Measurements from ENCODE around the gene CARNS1. TPM values are rescaled to one million over a fixed set of nuclear protein-coding genes. Genes with fewer than 3 reads are reported as not detected.

Gene CARNS1
- polyA plus RNA-seq, 1 donor from 2014 or later, result not detected

DNA sequence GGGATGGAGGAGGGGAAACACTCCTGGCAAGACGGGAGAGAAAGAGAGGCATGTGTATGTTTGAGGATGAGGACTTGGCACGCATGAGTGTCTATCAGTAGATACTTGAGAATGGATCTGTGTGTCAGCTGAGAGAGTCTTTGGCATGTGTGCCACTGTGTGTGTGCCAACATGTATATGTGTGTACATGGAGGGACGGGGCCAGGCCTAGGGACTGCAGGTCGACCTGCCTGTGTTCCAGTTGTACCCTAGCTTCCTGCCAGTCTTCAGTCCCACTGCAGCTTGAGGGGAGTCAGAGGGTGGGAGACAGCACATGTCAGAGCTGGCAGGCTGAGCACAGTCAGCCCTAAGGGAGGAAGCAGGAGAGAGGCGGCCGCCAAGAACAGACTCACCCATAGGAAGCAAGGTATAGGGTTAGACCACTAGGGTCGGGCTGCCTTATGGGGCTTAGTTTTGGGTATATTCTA is 47.7 kb upstream of the CARNS1 start:
- Histone ChIP-seq H3K27ac (ENCODE audit: low read length) (no peak overlapping the region), H3K79me2 (replicated peaks; ENCODE audit: insufficient read depth, low read length) (no peaks in the 10 kb centered on the region)

DNA sequence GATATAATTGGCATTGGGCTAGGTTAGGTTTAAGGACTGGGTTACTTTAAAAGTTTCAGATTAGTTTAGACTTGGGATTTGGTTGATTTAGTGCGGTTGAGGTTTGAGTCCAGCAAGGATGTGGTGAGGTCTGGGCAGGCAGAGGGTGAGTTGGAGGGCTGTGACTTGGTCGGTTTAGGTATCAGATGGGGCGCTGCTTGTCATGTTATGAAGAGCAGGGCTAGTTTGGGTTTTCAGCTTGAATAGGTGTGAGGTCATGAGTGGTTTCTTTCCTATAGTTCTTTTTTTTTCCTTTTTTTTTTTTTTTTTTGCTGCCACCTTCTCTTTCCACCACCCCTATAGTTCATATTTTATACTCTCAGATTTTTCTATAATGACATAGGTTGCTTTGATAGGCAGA is 46.9 kb upstream of the CARNS1 start:
- no peak for TF ChIP-seq RAD21 (conservative IDR thresholded peaks at IDR 0.05)
- TF ChIP-seq SMC3 (conservative IDR thresholded peaks at IDR 0.05; ENCODE audit: poor library complexity), result no peak
- no peak for TF ChIP-seq POLR2AphosphoS5 (IDR thresholded peaks at IDR 0.05)
- TF ChIP-seq EP300 (conservative IDR thresholded peaks at IDR 0.05; ENCODE audit: poor library complexity, severe bottlenecking), result no peak
- TF ChIP-seq, protein P1, sequence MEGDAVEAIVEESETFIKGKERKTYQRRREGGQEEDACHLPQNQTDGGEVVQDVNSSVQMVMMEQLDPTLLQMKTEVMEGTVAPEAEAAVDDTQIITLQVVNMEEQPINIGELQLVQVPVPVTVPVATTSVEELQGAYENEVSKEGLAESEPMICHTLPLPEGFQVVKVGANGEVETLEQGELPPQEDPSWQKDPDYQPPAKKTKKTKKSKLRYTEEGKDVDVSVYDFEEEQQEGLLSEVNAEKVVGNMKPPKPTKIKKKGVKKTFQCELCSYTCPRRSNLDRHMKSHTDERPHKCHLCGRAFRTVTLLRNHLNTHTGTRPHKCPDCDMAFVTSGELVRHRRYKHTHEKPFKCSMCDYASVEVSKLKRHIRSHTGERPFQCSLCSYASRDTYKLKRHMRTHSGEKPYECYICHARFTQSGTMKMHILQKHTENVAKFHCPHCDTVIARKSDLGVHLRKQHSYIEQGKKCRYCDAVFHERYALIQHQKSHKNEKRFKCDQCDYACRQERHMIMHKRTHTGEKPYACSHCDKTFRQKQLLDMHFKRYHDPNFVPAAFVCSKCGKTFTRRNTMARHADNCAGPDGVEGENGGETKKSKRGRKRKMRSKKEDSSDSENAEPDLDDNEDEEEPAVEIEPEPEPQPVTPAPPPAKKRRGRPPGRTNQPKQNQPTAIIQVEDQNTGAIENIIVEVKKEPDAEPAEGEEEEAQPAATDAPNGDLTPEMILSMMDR (IDR thresholded peaks at IDR 0.05; ENCODE audit: poor library complexity, severe bottlenecking), result no peak
- TF ChIP-seq MXI1 (conservative IDR thresholded peaks at IDR 0.05; ENCODE audit: poor library complexity, severe bottlenecking), result no peak
- TF ChIP-seq, protein P2, sequence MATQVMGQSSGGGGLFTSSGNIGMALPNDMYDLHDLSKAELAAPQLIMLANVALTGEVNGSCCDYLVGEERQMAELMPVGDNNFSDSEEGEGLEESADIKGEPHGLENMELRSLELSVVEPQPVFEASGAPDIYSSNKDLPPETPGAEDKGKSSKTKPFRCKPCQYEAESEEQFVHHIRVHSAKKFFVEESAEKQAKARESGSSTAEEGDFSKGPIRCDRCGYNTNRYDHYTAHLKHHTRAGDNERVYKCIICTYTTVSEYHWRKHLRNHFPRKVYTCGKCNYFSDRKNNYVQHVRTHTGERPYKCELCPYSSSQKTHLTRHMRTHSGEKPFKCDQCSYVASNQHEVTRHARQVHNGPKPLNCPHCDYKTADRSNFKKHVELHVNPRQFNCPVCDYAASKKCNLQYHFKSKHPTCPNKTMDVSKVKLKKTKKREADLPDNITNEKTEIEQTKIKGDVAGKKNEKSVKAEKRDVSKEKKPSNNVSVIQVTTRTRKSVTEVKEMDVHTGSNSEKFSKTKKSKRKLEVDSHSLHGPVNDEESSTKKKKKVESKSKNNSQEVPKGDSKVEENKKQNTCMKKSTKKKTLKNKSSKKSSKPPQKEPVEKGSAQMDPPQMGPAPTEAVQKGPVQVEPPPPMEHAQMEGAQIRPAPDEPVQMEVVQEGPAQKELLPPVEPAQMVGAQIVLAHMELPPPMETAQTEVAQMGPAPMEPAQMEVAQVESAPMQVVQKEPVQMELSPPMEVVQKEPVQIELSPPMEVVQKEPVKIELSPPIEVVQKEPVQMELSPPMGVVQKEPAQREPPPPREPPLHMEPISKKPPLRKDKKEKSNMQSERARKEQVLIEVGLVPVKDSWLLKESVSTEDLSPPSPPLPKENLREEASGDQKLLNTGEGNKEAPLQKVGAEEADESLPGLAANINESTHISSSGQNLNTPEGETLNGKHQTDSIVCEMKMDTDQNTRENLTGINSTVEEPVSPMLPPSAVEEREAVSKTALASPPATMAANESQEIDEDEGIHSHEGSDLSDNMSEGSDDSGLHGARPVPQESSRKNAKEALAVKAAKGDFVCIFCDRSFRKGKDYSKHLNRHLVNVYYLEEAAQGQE (IDR thresholded peaks at IDR 0.05; ENCODE audit: borderline replicate concordance), result no peak
- TF ChIP-seq EZH2 (IDR thresholded peaks at IDR 0.05; ENCODE audit: borderline replicate concordance, insufficient read depth, low read length, poor library complexity, severe bottlenecking), result no peak
- no peak for TF ChIP-seq TAF1 (IDR thresholded peaks at IDR 0.05; ENCODE audit: low read depth)
- Histone ChIP-seq H3K9me3 (ENCODE audit: low read length) (no peaks in the 10 kb centered on the region), H2AFZ (ENCODE audit: low read depth, low read length) (no peak overlapping the region), H3K4me3 (ENCODE audit: low read length) (no peak overlapping the region), H3K36me3 (ENCODE audit: insufficient read depth, low read length) (no peaks in the 10 kb centered on the region), H3K79me2 (replicated peaks; ENCODE audit: insufficient read depth, low read length) (no peaks in the 10 kb centered on the region), H3K9ac (ENCODE audit: low read length) (no peak overlapping the region), H3K9me2 (ENCODE audit: insufficient read depth, low read length) (no peaks in the 10 kb centered on the region), H3K27ac (ENCODE audit: low read length) (no peak overlapping the region), H3F3A (ENCODE audit: insufficient read depth, low read length, poor library complexity, severe bottlenecking) (no peaks in the 10 kb centered on the region), H4K20me1 (ENCODE audit: insufficient read depth) (no peaks in the 10 kb centered on the region), H3K4me2 (ENCODE audit: low read length) (no peak overlapping the region), H3K27me3 (ENCODE audit: insufficient read depth, low read depth, low read length) (peaks cover 16% of the 10 kb centered on the region)

More for the DNA sequence above, 47.7 kb upstream of the CARNS1 start:
- Histone ChIP-seq H3K9ac (ENCODE audit: low read length) (no peak overlapping the region), H3K27me3 (ENCODE audit: insufficient read depth, low read depth, low read length) (peaks cover 9% of the 10 kb centered on the region), H2AFZ (ENCODE audit: low read depth, low read length) (no peak overlapping the region), H3K4me3 (ENCODE audit: low read length) (no peak overlapping the region), H3K36me3 (ENCODE audit: insufficient read depth, low read length) (no peaks in the 10 kb centered on the region), H3K4me2 (ENCODE audit: low read length) (no peak overlapping the region), H4K20me1 (ENCODE audit: insufficient read depth) (no peaks in the 10 kb centered on the region), H3K9me2 (ENCODE audit: insufficient read depth, low read length) (no peaks in the 10 kb centered on the region), H3F3A (ENCODE audit: insufficient read depth, low read length, poor library complexity, severe bottlenecking) (no peaks in the 10 kb centered on the region), H3K9me3 (ENCODE audit: low read length) (no peaks in the 10 kb centered on the region)
- TF ChIP-seq POLR2AphosphoS5 (IDR thresholded peaks at IDR 0.05) (no peak), EP300 (conservative IDR thresholded peaks at IDR 0.05; ENCODE audit: poor library complexity, severe bottlenecking) (no peak), EZH2 (IDR thresholded peaks at IDR 0.05; ENCODE audit: borderline replicate concordance, insufficient read depth, low read length, poor library complexity, severe bottlenecking) (no peak), SMC3 (conservative IDR thresholded peaks at IDR 0.05; ENCODE audit: poor library complexity) (no peak), MXI1 (conservative IDR thresholded peaks at IDR 0.05; ENCODE audit: poor library complexity, severe bottlenecking) (no peak), TAF1 (IDR thresholded peaks at IDR 0.05; ENCODE audit: low read depth) (no peak)
- TF ChIP-seq, protein P2 (IDR thresholded peaks at IDR 0.05; ENCODE audit: borderline replicate concordance), result no peak
- TF ChIP-seq, protein P1 (IDR thresholded peaks at IDR 0.05; ENCODE audit: poor library complexity, severe bottlenecking), result no peak

All from neural cell (in vitro differentiated cells).